ENCODE results near the gene ZNF222.

- TF ChIP-seq CTCF (IDR thresholded peaks at IDR 0.05) (no peak), POLR2AphosphoS5 (IDR thresholded peaks at IDR 0.05) (no peak)
These were observed 4.0 kb upstream of the ZNF222 start for GRCh38 chr19:44021221-44021620.
